Activated T-cell treated with anti-CD3 and anti-CD28 coated beads for 48 hours (primary cell): ENCODE results near the gene ACER3.
"Not testable (repeated sequence)": the region's sequence is repeated elsewhere in the genome, so short reads cannot be mapped to it uniquely, and the experiment has no call there.

Experiments
- DNase-seq: peaks from one replicate; pipeline ENCODE4 v3.0.0-alpha.2; 2020; ENCODE audit warnings: low read depth

The ACER3 gene

GRCh38 chr11:77038029-77038824 is 177.5 kb downstream of the ACER3 start:
- DNase-seq, result no peak

DNA sequence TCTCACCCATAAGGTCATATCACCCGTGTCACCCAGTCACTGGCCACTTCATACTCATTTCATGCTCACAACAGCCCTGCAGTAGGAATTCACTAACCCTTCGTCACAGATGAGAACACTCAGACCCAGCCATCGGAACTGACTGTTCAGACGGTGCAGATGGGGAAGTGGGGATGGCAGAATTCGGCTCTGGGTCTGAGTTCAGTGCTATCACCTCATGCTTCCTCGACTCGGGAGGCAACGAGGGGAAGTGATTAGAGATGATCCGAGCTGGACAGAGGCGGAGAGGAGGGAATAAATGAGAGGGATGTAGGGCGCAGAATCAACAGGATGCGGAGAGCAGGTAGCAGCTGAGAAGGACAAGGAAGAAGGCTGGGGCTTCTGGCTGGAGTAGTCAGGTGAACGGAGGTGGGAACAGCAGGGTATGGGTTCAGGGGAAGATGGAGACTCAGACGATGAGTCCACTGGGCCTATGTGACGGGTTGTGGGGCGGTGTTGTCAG is 178.2 kb downstream of the ACER3 start:
- no peak for DNase-seq

DNA sequence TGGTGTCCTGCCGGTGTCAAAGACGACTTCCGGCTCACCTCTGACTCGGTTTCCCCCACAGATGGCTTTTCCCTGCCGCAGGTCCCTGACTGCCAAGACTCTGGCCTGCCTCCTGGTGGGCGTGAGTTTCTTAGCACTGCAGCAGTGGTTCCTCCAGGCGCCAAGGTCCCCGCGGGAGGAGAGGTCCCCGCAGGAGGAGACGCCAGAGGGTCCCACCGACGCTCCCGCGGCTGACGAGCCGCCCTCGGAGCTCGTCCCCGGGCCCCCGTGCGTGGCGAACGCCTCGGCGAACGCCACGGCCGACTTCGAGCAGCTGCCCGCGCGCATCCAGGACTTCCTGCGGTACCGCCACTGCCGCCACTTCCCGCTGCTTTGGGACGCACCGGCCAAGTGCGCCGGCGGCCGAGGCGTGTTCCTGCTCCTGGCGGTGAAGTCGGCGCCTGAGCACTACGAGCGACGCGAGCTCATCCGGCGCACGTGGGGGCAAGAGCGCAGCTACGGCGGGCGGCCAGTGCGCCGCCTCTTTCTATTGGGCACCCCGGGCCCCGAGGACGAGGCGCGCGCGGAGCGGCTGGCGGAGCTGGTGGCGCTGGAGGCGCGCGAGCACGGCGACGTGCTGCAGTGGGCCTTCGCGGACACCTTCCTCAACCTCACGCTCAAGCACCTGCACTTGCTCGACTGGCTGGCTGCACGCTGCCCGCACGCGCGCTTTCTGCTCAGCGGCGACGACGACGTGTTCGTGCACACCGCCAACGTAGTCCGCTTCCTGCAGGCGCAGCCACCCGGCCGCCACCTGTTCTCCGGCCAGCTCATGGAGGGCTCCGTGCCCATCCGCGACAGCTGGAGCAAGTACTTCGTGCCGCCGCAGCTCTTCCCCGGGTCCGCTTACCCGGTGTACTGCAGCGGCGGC is 179.0 kb downstream of the ACER3 start:
- DNase-seq, result peak; percentile 34

DNA sequence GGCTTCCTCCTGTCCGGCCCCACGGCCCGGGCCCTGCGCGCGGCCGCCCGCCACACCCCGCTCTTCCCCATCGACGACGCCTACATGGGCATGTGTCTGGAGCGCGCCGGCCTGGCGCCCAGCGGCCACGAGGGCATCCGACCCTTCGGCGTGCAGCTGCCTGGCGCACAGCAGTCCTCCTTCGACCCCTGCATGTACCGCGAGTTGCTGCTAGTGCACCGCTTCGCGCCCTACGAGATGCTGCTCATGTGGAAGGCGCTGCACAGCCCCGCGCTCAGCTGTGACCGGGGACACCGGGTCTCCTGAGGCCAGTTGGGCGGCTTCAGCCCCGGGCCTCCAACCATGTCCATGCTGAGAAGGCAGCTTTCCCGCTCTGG is 179.7 kb downstream of the ACER3 start:
- DNase-seq, result no peak

- no peak for DNase-seq
These were observed 180.2 kb downstream of the ACER3 start for GRCh38 chr11:77040889-77041288.

DNA sequence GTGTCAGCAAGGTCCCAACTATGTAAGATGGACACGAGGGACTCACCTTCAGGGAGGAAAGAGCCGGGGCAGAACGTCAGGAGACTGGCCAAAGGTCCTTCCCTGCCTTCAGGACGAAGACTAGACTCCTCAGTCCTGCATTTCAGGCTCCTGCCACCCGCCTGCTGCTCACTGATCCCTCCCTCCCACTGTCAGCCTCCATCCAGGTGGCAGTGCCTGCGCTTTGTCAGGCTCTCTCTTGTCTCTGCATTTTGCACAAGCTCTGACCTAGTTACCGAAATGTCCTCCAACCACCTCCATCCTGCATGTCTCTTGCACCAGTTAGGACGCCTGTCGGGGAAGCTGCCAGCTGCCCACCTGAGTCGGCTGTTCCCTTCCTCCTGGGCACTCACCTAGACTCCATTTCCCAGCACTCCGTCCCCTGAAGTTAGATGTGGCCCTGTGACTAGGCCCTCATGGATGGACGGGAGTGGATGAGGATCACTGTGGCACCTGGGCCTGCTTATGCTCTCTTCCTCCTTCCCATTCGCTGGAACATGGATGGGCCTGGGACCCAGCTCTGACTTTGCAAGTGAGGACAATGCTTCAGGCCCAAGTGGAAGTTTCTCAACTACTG is 181.5 kb downstream of the ACER3 start:
- no peak for DNase-seq

GRCh38 chr11:77044356-77044755 is 183.6 kb downstream of the ACER3 start:
- no peak for DNase-seq

DNA sequence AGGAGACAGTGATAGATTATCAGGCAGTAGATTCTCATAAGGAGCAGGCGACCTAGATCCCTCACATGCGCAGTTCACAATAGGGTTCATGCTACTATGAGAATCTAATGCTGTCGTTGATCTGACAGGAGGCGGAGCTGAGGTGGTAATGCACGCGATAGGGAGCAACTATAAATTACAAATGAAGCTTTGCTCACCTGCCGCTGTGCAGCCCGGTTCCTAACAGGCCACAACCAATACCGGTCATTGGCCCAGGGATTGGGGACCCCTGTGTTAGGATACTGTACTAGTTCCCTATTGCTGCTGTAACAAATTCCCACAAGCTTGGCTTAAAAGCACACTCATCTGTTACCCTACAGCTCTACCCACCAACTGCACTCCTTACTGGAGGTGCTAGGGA is 184.2 kb downstream of the ACER3 start:
- DNase-seq, result no peak

GRCh38 chr11:77046060-77046501 is 185.4 kb downstream of the ACER3 start:
- peak; percentile 73 for DNase-seq

DNA sequence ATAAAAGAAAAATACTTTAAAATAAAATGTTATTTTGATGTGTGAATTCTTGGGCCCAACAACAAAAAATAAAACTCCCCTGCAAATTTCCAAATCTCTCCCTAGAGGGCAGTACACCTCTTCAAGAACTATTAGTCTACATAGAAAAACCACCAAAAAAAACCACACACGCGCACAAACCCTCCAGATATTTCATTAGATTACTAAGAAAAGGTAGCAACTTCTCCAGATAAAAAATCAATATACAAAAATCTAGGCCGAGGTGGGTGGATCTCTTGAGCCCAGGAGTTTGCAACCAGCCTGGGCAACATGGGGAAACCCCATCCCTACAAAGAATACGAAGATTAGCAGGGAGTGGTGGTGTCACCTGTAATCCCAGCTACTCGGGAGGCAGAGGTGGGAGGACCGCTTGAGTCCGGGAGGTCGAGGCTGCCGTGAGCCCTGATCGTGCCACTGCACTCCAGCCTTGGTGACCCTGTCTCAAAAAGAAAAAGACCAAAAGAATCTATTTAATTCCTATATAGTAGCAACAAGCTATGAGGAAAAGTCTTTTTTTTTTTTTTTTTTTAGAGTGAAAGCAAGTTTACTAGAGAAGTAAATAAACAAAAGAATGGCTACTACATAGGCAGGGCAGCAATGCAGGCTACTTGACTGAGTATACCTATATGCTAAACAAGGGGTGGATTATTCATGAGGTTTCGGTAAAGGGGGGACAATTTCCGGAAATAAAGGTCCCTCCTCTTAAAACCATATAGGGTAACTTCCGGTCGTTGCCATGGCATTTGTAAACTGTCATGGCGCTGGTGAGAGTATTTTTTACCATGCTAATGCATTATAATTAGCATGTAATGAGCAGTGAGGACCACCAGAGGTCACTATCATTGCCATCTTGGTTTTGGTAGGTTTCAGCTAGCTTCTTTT is 186.5 kb downstream of the ACER3 start:
- no peak for DNase-seq

DNA sequence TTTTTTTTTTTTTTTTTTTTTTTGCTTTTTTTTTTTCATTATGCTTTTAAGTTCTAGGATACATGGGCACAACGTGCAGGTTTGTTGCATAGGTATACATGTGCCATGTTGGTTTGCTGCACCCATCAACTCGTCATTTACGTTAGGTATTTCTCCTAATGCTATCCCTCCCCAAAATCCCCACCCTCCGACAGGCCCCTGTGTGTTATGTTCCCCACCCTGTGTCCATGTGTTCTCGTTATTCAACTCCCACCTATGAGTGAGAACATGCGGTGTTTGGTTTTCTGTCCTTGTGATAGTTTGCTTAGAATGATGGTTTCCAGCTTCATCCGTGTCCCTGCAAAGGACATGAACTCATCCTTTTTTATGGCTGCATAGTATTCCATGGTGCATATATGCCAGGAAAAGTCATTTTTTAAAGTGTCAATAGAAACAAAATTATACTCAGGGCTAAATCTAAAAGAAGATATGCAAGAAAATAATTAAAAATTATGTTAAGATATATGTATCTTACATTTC is 187.3 kb downstream of the ACER3 start:
- not testable (repeated sequence) for DNase-seq

- no peak for DNase-seq
These were observed 188.3 kb downstream of the ACER3 start for GRCh38 chr11:77049026-77049425.

DNA sequence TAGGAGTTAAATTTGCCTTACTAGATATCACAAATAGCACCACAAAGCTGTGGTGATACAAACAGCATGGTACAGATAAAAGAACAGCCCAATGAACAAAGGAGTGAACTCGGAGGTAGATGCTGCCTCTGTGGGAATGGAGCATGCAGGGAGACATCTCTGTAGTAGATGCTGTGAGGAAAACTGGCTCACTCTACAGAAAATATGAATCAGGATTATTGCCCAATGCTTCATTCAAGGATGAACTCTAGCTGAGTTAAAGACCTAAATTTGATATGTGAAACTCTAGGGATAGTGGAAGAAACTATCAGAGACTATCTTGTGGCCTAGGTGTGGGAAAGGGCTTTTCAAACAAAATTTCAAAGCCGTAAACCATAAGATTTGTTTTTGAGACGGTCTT is 190.8 kb downstream of the ACER3 start:
- no peak for DNase-seq

- DNase-seq, result no peak
These were observed 191.8 kb downstream of the ACER3 start for GRCh38 chr11:77052518-77052917.

- DNase-seq, result no peak
These were observed 192.7 kb downstream of the ACER3 start for GRCh38 chr11:77053217-77054015.

- no peak for DNase-seq
These were observed 193.4 kb downstream of the ACER3 start for GRCh38 chr11:77054084-77054483.

DNA sequence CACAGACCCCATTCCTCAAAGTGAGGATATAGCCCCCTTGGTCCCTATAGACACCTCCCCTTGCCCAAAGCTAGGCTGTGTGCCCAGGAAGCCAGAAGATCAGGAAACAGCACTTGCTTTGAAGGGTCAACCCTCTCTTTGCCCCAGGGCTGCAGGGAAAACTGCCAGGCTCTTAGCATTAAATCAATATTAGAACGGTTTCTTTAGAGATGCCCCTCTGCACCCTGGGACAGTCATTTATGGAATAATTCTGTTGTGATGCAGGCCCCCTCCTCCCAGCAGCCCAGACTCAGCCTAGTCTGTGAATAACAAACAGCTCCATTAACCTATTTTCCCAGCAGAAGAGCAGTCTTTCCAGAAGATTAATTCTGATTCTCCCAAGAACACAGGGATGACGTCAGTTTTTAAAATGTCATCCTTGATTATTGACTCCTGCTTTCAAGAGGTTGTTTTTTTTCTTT is 194.4 kb downstream of the ACER3 start:
- DNase-seq, result no peak

GRCh38 chr11:77055913-77056312 is 195.2 kb downstream of the ACER3 start:
- DNase-seq, result no peak

DNA sequence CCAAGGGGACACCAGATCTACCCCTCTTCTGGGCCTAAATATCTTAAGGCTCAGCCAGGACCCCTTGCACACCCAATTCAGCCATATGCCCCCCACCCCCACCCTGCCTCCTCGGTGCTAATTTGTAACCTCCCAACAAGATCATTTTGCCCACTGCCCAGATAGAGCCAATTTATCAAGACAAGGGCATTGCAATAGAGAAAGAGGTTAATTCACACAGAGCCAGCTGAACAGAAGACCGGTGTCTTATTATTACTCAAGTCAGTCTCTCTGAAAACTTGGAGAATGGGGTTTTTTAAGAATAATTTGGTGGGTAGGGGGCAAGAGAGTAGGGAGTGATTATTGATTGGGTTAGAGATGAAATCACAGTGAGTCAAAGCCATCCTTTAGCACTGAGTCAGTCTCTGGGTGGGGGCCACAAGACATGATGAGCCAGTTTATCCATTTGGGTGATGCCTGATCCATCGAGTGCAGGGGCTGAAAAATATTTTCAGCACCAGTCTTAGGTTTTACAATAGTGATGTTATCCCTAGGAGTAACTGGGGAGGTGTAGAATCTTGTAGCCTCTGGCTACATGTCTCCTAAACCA is 196.2 kb downstream of the ACER3 start:
- no peak for DNase-seq
